NK-92 (cell line): Measurements from ENCODE around the gene UBE2N.
"Not testable (repeated sequence)": the region's sequence is repeated elsewhere in the genome, so short reads cannot be mapped to it uniquely, and the experiment has no call there.

Experiments used
- DNase-seq: peaks from one replicate; lab custom pipeline; 2025; ENCODE audit not compliant: unreplicated experiment; lab: John Stamatoyannopoulos, UW

Gene UBE2N

DNA sequence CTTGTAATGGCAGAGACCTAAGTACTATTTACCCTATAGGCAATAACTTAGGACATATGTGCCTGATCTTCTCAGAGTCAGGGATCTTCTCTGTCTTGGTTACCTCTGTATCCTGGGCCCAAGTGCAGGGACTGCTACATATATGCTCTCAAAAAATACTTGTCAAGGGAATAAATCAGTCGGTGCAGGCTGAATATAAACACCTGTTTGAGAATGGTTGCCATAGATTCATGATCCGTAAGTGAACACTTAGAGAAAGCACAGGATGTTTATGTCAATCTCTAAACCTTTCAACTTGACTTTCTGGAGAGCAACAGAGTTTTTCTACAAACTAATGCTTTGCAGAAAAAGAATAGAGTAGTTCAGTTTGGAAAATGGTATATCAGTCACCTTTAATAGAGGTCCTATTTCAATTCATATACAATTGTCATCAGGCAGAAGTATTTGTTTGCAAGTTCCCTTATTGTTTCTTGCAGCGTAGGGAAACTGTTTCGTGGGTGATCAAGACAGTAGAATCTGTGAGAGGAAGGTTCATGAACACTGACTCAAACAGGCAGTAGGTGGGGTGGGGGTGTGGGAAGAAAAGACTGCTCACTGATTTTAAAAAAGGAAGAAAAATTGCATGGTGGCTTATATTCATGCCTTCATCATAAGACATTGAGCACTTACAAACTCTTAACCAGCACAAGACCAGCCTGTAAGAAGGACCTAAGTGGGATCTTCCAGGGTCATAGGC, 6.0 kb upstream of the UBE2N start:
- no peak for DNase-seq

DNA sequence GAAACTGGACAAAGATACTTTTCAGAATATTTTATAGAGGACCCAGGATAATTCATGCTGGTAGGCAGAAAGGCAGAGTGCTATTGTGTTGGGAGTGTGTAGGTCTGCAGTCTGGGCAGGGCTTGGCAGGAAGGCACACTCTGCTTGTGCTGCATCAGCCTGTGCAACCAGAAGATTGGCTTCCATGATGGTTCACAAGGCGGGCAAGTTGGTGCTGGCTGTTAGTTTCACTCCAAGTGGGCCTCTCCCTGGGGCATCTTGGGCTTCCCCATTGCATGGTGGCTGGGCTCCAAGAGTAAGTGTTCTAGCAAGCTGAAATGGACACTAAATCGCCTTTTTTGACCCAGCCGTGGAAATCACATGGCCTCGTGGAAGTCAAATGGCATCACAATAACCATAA, 1.8 kb upstream of the UBE2N start:
- no peak for DNase-seq

DNA sequence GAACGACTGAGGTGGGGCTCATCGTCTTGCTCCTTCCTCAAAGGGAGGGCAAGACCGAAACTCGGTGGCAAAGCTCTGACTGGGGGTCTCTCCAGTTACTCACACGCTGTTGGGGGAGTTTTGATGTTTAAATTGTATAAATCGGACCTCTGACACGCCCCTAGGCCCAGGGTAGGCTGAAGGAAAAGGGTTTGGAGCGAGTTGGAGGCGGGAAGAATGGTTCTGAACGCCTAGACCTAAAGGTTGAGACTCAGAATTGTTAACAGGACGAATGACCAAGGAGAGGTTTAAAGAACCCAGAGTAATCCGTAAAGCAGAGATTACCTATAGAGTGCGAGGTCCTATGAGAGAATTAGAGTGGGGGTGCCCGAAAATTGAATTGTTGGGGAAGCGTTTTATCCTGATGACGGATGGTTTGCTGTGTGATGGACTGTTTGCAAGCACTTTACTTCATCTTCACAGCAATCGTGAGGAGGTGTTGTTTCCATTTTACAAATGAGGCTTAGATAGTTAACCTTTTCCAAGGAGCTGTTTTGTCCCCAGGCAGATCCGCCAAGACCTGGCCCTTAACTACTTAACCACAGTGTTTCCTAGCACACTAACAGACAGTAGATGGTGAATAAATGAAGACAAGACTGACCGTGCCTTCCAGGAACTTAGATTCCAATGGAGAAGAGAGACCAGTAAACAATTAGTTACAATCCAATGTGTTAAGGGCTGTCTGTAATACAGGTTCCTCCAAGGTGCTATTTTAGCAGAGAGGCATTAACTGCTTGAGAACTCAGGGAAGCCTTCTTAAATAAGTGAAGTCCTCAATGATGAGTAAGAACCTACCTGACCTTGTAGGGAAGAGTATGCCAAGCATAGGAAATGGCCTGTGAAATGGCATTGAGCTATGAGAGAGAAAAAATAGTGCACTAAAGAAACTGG, 929 bp upstream of the UBE2N start:
- DNase-seq: no peak

DNA sequence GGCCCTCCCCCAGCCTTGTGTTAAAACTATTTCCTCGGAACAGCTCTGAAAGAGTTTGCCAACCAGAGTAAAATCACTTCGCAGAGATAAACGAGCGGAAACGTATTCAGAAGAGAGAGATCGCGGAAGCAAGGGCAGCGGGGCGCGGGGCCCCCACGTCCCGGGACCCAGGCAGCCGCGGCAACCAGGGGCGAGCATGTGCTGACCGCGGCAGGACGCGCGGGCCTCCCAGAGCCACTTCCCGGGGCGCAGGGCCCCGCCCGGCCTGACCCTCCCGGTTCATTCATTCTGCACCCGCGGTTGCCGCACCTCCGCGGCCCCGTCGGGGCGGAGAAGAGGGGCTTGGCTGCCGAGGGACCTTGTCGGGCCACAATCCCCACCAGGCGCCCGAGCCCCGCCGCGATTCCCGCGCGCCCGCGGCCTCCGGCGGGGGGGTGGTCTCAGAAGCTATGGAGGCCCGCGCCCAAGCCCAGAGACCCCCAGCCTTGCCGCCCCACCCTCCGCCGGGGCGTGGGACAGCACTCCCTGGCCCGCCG, 598 bp downstream of the UBE2N start:
- DNase-seq: no peak

DNA sequence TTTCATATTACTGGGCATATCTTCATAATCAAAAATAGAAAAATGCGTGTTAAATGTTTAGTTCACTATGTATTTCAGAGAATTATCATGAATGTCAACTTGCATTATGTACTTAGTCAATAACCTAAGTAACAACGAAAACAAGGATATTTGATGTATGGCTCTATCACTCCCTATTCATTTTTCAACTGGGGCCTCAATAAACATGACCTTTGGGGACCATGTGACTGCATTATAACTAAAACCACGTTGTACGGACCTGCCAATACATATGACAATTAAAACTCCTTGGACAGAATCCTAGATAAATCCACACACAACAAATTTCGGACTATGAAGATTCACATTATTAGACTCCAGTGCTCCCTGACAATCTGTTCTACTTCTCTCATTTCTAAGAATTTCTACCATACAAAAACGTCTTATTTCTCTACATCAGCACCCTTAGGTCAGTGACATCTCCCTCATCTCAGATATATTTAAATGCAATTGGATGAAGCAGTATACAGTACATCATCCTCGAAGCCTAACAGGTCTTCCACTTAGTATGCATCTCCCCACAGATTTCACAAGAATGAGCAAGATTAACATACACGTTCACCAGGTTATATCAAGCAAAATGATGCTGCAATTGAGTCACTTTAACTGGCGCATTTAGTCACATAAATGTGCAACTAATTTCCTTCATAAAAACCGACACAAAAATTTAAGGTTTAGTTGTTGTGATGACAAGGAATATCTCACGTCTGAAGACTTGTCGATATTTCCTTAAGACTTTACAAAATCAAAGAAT, 1.5 kb downstream of the UBE2N start:
- no peak for DNase-seq

DNA sequence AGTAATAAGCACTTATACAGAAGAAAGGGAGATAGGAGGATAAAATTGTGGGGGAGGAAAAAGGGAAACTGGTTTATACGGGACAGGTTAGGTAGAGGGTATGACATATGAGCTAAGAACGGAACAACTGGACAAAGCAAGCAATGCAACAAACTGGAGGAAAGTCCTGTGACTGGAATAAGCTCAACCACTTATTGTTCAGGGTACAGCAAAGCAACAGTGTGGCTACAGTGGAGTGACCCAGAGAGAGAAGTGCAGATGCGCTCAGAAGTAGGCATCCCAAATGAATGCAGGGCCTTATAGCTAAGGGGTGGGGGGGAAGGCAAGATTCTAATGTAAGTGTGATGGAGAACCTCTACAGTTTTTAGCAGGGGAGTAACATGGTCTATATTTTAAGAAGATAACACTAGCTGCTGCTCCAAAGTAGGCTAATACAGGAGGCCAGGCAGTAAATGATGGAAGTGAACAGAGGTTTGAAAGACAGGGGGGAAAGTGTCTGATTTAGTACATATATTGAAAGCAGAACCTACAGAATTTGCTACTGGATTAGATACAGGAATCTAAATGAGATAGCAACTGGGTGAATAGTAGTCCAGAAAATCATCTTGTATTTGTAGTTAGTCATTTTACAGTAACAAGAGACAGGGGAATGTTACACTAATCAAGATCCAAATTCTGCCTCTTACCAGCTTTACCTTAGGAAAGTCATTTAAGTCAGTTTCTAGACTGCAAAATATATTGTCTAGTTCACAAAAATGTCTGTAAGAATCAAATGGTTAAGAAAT, 3.3 kb downstream of the UBE2N start:
- DNase-seq: no peak

DNA sequence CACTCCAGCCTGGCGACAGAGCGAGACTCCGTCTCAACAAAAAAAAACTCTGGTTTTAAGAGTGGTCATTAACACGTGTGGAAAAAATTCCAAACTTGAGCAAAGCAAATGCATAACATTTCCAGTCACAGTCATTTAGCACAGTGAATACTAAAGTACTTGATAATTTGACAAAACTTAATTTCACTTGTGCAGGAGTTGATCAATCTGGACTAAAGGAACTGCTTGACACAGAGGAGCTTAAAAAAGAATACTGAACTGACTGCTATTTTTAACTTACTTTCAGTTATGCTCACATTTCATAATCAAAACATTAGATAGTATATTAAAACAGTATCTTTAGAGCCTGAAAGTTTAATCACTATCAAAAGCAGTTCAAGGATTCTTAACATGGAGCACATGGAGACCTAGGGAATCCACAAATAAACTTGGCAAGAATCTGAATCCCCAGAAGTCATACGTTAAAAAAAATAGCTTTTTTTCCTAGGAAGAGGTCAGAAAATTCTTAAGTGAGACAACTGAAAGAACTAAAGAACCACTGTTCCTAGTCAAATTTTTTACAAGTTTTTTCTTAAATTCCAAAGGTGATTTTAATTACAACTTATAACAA, 7.4 kb downstream of the UBE2N start:
- no peak for DNase-seq

DNA sequence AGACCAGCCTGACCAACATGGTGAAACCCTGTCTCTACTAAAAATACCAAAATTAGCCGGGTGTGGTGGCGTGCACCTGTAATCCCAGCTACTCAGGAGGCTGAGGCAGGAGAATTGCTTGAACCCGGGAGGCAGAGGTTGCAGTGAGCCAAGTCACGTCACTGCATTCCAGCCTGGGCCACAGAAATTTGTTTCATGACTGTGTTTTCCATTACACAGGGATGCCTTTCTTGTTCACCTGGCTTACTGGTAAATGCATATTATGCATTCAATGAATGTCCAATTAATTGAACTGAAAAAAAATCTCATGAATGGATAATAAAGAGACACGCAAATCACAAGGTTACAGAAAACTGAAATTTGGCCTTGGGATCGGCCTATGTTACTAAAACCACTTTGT, 9.7 kb downstream of the UBE2N start:
- not testable (repeated sequence) for DNase-seq

DNA sequence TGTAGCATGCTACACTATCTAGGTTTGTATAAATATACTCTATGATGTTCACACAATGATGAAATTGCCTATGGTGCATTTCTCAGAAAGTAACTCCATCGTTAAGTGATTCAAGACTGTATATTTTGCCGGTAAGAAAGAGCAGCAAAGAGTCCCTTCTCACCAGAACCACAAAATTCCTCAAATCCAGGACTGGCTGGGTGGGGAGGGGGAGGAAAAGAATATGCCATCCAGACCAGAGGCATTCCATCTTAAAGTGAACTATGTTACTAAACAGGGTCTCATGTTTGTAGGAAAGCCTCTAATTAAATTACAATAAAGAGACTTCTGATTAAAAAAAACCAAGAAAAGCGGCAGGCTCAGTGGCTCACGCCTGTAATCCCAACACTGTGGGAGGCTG, 11.5 kb downstream of the UBE2N start:
- no peak for DNase-seq

DNA sequence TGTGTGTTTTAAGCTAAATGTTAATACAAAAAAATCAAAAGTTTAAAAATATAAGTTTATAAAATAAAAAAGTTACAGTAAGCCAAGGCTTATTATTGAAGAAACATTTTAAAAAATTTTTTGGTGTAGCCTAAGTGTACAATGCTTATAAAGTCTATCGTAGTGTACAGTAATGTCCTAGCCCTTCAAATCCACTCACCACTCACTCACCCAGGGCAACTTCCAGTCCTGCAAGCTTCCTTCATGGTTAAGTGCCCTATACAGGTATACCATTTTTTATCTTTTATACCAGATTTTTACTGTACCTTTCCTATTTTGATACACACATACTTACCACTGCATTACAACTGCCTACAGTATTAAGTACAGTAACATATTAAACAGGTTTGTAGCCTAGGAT, 11.9 kb downstream of the UBE2N start:
- no peak for DNase-seq

DNA sequence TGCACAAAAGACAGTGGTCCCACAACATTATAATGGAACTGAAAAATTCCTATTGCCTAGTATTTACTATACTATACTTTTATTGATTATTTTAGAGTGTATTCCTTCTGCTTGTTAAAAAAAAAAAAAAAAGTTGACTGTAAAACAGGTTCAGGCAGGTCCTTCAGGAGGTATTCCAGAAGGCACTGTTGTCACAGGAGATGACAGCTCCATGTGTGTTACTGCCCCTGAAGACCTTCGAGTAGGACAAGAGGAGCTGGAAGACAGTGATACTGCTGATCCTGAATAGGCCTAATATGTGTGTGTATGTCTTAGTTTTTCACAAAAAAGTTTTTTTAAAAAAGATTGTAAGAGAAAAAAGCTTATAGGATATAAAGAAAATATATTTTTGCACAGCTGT, 12.3 kb downstream of the UBE2N start:
- DNase-seq: no peak

DNA sequence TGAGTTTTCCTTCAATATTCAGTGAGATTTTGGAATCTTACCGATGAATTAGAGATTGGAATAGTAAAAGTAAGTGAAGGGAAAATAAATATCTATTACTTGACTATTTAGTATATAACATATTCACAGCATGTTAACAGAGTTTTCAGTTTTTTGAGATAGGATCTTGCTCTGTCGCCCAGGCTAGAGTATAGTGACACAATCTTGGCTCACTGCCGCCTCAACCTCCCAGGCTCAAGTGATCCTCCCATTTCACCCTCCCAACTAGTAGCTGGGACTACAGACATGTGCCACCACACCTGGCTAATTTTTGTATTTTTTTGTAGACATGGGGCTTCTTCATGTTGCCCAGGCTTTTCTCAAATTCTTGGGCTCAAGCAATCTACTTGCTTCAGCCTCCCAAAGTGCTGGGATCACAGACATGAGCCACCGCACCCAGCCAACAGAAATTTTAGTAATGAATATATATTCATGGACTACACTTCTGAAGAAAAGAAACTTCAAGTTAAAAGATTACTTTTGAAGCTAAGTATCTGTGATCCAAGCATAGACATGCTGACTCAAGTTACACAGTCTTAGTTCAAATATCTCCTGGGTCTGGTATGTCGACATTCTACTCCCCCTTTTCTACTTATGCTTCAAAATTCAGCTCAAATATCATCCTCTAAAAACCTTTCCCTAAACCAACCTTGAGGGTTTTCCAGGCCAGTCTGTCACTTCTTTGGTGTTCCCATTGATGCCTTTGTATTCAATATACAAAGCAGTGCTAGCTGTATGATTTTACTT, 13.8 kb downstream of the UBE2N start:
- no peak for DNase-seq

DNA sequence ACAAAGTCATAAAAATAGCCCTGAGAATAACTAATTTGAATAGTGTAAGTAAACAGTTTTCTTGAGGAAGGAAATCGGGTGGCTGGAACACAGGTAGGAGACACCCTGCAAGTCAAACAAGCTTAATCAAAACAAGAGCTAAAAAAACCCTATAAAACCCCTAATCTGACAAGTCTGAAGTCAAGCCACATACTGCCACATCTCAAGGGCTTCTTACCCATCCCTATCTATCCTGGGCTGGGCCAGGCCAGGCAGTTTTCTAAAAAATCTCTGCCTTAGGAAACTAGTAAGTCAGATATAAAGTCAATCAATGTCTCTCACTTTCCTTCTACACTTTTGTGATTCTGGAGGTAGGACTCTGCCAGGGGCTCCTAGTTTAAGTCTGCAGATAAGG, 15.3 kb downstream of the UBE2N start:
- DNase-seq: no peak

DNA sequence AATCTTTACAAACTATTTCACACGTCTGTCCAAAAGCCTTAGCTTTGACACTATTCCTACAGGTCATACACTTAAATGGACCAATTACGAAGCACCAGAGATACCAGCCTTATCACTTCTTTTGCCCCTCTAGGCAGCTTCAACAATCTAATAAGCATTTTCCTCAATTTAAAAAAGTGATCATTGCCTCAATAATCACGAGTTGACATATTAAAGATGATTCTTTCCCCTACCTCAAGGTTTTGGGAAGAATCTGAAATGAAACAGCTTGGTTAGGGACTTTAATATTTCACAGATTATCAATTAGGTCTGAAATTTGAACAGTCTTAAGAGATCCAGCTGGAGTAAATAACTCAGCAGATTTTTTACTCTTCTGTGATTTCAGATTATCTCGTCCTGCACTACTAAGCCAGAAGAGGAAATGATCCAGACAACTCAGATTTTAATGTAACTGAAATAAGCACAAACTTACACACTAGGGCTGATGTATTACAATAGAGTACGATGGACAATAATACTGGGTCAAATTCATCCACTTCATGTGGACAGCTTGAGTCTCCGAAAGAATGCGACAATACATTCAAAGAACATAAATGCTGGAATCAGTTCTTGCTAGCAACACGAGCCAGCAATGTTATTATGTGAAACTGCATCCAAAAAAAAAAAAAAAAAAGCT, 15.9 kb downstream of the UBE2N start:
- no peak for DNase-seq

DNA sequence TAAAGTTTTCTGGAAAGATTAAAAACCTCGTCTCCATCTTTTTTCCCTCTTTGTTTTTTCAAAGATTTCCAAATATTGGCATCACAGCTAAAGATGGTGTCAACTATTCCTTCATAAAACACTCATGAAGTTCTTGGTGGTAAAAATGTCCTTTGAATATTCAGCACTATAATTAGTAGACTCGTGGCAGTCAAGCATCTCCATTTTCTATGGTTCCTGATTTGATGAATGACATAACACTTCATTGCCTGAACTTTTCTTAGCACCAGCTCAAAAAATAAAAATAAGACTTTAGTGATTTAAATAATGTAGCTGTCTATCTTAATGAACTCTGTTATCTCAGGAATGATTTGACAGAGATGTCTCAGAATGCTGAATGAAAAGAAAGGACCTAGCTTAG, 19.7 kb downstream of the UBE2N start:
- DNase-seq: no peak

DNA sequence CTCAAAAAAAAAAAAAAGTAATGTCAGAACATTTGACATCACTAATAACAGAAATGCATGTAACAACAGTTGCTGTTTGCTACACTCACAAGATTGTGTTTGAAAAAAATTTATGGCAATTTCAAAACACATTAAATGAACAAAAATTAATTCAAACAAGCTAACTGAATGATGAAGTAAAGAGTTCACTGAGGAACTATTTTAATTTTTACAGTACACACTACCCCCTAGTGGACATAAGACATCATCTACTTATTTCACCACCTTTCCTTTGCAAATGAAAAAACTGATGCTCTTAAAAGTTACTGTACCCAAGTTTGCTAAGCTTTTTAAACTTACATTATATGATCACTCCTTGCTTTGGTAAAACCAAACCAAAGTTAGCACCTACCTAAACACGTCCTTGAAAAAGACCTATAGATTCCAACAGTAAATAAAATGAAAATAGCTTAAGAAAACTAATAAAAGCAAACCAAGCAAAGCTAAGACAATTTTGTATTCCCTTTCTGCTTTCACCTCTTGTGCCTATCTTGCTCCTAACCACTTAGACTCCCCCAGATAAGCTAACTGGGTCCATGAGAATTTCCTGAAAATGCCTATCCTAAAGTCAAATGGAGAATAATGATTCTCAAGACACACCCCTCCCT, 22.2 kb downstream of the UBE2N start:
- DNase-seq: no peak

DNA sequence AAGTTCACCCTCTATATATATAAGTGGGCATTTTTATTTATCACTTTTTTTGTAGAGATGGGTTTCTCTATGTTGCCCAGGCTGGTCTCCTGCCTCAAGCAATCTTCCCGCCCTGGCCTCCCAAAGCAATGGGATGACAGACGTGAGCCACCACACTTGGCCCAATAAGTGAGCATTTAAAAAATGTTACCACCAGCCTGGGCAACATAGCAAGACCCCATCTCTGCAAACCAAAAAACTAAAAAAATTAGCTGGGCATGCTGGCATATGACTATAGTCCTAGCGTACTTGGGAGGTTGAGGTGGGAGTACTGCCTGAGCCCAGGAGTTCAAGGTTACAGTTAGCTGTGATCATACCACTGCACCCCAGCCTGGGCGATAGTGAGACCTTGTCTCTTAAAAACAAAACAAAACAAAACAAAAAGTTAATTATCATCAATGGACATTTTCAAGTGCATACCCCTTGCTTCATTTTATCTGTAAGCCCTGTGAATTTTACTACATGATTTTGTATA, 23.7 kb downstream of the UBE2N start:
- no peak for DNase-seq
